HEK293 (cell line): ENCODE measurements around the gene SYTL1.

Source experiments
- CTCF ChIA-PET: fragments of 350-600 bp; formaldehyde crosslinking; extraction: SDS; loops from one replicate; lab custom pipeline; 2021; ENCODE audit warnings: antibody characterized with exemption; lab: Yijun Ruan, JAX
- POLR2A ChIA-PET: fragments of 300-600 bp; formaldehyde crosslinking; extraction: SDS; loops from one replicate; lab custom pipeline; 2020; ENCODE audit warnings: antibody characterized with exemption, inconsistent platforms; lab: Yijun Ruan, JAX
- H3K27ac ChIP-seq: fragments of 200-500 bp; sonication (Bioruptor generic); 2 replicates; pipeline ENCODE4 v1.5.1; 2014; ENCODE audit warnings: low read depth, low read length, control low read depth, inconsistent platforms; ENCODE audit errors: extremely low read depth
- H3K36me3 ChIP-seq, 2 experiments: fragments of 200-500 bp in 1 of 2; sonication (Bioruptor generic) in 1 of 2; 1 replicate in 1 of 2; 2 replicates in 1 of 2; pipeline ENCODE4 v1.5.1; 2014 to 2017; ENCODE audit warnings: inconsistent platforms in 2 of 2, low read length in 2 of 2; ENCODE audit not compliant: control insufficient read depth in 2 of 2, insufficient read depth in 1 of 2
- H3K4me1 ChIP-seq: fragments of 200-500 bp; sonication (Bioruptor generic); 2 replicates; pipeline ENCODE4 v1.5.1; 2014; ENCODE audit warnings: mild to moderate bottlenecking, low read length, inconsistent platforms; ENCODE audit not compliant: control insufficient read depth, insufficient read depth
- H3K4me3 ChIP-seq: 2 replicates; pipeline ENCODE4 v1.5.1; 2011; ENCODE audit warnings: low read depth, mild to moderate bottlenecking, control low read depth, low read length, moderate library complexity
- H3K9me3 ChIP-seq: fragments of 200-500 bp; sonication (Bioruptor generic); 2 replicates; pipeline ENCODE4 v1.5.1; 2014; ENCODE audit warnings: low read depth, low read length, inconsistent platforms; ENCODE audit not compliant: control insufficient read depth, insufficient read depth
- BCL11A ChIP-seq: fragments of 450-650 bp; formaldehyde crosslinking; IDR thresholded peaks from 2 replicates; pipeline ENCODE4 v1.5.1; 2016; ENCODE audit warnings: low read depth, missing biosample characterization, missing genetic modification characterization
- GLI2 ChIP-seq: fragments of 450-650 bp; formaldehyde crosslinking; IDR thresholded peaks from 2 replicates; pipeline ENCODE4; 2017; ENCODE audit warnings: missing biosample characterization, missing genetic modification characterization, low read depth, borderline replicate concordance
- KLF10 ChIP-seq: fragments of 450-650 bp; IDR thresholded peaks from 2 replicates; pipeline ENCODE4 v1.5.1; 2018; ENCODE audit warnings: missing biosample characterization, mild to moderate bottlenecking, missing genetic modification characterization
- MYNN ChIP-seq: fragments of 450-650 bp; formaldehyde crosslinking; IDR thresholded peaks from 2 replicates; pipeline ENCODE4 v1.5.1; 2016; ENCODE audit warnings: missing biosample characterization, missing genetic modification characterization, borderline replicate concordance
- SALL2 ChIP-seq: fragments of 450-650 bp; formaldehyde crosslinking; IDR thresholded peaks from 2 replicates; pipeline ENCODE4 v1.5.0; 2017; ENCODE audit warnings: missing biosample characterization, mild to moderate bottlenecking, missing genetic modification characterization, borderline replicate concordance
- TCF7L2 ChIP-seq: IDR thresholded peaks from 2 replicates; pipeline ENCODE4 v1.6.1; 2011; ENCODE audit warnings: low read depth, mild to moderate bottlenecking, inconsistent platforms, low read length, moderate library complexity, borderline replicate concordance
- WT1 ChIP-seq: fragments of 450-650 bp; formaldehyde crosslinking; IDR thresholded peaks from 2 replicates; pipeline ENCODE4 v1.5.1; 2016; ENCODE audit warnings: missing biosample characterization, missing genetic modification characterization
- ZBTB48 ChIP-seq: fragments of 450-650 bp; formaldehyde crosslinking; IDR thresholded peaks from 2 replicates; pipeline ENCODE4 v1.5.1; 2016; ENCODE audit warnings: missing biosample characterization, missing genetic modification characterization
- ZFP3 ChIP-seq: fragments of 450-650 bp; formaldehyde crosslinking; IDR thresholded peaks from 2 replicates; pipeline ENCODE4 v1.5.1; 2016; ENCODE audit warnings: low read depth, missing biosample characterization, missing genetic modification characterization
- ZNF214 ChIP-seq: fragments of 450-650 bp; formaldehyde crosslinking; IDR thresholded peaks from 2 replicates; pipeline ENCODE4 v1.5.1; 2017; ENCODE audit warnings: missing biosample characterization, mild to moderate bottlenecking, missing genetic modification characterization, borderline replicate concordance
- ZNF221 ChIP-seq: fragments of 450-650 bp; formaldehyde crosslinking; IDR thresholded peaks from 2 replicates; pipeline ENCODE4 v1.5.1; 2017; ENCODE audit warnings: missing biosample characterization, missing genetic modification characterization, borderline replicate concordance
- ZNF223 ChIP-seq: fragments of 450-650 bp; formaldehyde crosslinking; IDR thresholded peaks from 2 replicates; pipeline ENCODE4 v1.5.1; 2016; ENCODE audit warnings: missing biosample characterization, missing genetic modification characterization
- ZNF391 ChIP-seq: fragments of 450-650 bp; formaldehyde crosslinking; IDR thresholded peaks from 2 replicates; pipeline ENCODE4 v1.5.1; 2016; ENCODE audit warnings: low read depth, missing biosample characterization, missing genetic modification characterization, borderline replicate concordance
- ZNF560 ChIP-seq: fragments of 450-650 bp; formaldehyde crosslinking; IDR thresholded peaks from 2 replicates; pipeline ENCODE4 v1.5.1; 2017; ENCODE audit warnings: missing biosample characterization, missing genetic modification characterization, borderline replicate concordance
- ZNF621 ChIP-seq: fragments of 450-650 bp; formaldehyde crosslinking; IDR thresholded peaks from 2 replicates; pipeline ENCODE4 v1.5.1; 2017; ENCODE audit warnings: missing biosample characterization, missing genetic modification characterization
- ZNF670 ChIP-seq: fragments of 450-650 bp; formaldehyde crosslinking; IDR thresholded peaks from 2 replicates; pipeline ENCODE4 v1.5.1; 2016; ENCODE audit warnings: missing biosample characterization, missing genetic modification characterization, low read depth
- ZNF792 ChIP-seq: fragments of 450-650 bp; formaldehyde crosslinking; IDR thresholded peaks from 2 replicates; pipeline ENCODE4 v1.5.1; 2016; ENCODE audit warnings: missing biosample characterization, missing genetic modification characterization
- ZXDB ChIP-seq: fragments of 450-650 bp; formaldehyde crosslinking; IDR thresholded peaks from 2 replicates; pipeline ENCODE4 v1.5.1; 2016; ENCODE audit warnings: missing biosample characterization, missing genetic modification characterization
- TF ChIP-seq, protein P1 (sequence below): fragments of 450-650 bp; formaldehyde crosslinking; IDR thresholded peaks from 2 replicates; pipeline ENCODE4 v1.5.1; 2016; ENCODE audit warnings: missing biosample characterization, missing genetic modification characterization
- TF ChIP-seq, protein P2 (sequence below): fragments of 450-650 bp; formaldehyde crosslinking; IDR thresholded peaks from 2 replicates; pipeline ENCODE4 v1.5.1; 2016; ENCODE audit warnings: missing biosample characterization, missing genetic modification characterization
- TF ChIP-seq, protein P3 (sequence below): fragments of 450-650 bp; formaldehyde crosslinking; IDR thresholded peaks from 2 replicates; pipeline ENCODE4 v1.5.1; 2016; ENCODE audit warnings: missing biosample characterization, missing genetic modification characterization
- TF ChIP-seq, protein P4 (sequence below): fragments of 450-650 bp; formaldehyde crosslinking; IDR thresholded peaks from 2 replicates; pipeline ENCODE4 v1.5.1; 2016; ENCODE audit warnings: missing biosample characterization, missing genetic modification characterization
- TF ChIP-seq, protein P5 (sequence below): fragments of 450-650 bp; formaldehyde crosslinking; IDR thresholded peaks from 2 replicates; pipeline ENCODE4 v1.5.1; 2016; ENCODE audit warnings: missing biosample characterization, missing genetic modification characterization

Gene SYTL1

DNA sequence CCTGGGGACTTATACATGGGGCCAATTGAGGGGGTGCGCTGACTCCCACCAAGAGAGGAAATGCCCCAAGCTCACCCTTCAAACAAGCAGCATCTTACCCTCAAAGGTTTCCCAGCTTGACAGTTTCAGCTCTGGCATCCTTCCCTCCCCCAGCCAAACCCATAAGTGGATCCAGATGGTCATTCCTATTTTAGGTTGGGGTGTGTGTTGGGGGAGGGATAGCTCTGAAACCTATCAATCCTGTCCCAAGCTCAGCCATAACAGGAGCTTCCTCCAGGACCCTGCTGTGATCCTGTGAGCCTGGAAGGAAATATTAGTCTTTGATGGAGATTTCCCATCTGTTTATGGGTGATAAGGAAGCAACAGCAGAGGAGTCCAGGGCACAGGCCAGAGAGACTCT, 23.2 kb upstream of the SYTL1 start:
- no peak overlapping the region for H3K4me3 ChIP-seq
- no peaks in the 10 kb centered on the region for H3K4me1 ChIP-seq
- H3K27ac ChIP-seq = no peak overlapping the region
- TF ChIP-seq, protein P1, sequence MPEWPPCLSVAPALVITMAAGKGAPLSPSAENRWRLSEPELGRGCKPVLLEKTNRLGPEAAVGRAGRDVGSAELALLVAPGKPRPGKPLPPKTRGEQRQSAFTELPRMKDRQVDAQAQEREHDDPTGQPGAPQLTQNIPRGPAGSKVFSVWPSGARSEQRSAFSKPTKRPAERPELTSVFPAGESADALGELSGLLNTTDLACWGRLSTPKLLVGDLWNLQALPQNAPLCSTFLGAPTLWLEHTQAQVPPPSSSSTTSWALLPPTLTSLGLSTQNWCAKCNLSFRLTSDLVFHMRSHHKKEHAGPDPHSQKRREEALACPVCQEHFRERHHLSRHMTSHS (tag by site-specific recombination) = no peak
- no peak for TF ChIP-seq TCF7L2
- TF ChIP-seq ZNF223 (tag by site-specific recombination) = no peak
- no peak for TF ChIP-seq MYNN
- no peak for TF ChIP-seq ZNF214 (tag by site-specific recombination)
- TF ChIP-seq ZNF391 = no peak
- TF ChIP-seq SALL2 (tag by site-specific recombination) = no peak
- no peak for TF ChIP-seq ZNF621 (tag by site-specific recombination)
- TF ChIP-seq ZNF221 (tag by site-specific recombination) = no peak
- no peak for TF ChIP-seq ZFP3 (tag by site-specific recombination)
- TF ChIP-seq, protein P2, sequence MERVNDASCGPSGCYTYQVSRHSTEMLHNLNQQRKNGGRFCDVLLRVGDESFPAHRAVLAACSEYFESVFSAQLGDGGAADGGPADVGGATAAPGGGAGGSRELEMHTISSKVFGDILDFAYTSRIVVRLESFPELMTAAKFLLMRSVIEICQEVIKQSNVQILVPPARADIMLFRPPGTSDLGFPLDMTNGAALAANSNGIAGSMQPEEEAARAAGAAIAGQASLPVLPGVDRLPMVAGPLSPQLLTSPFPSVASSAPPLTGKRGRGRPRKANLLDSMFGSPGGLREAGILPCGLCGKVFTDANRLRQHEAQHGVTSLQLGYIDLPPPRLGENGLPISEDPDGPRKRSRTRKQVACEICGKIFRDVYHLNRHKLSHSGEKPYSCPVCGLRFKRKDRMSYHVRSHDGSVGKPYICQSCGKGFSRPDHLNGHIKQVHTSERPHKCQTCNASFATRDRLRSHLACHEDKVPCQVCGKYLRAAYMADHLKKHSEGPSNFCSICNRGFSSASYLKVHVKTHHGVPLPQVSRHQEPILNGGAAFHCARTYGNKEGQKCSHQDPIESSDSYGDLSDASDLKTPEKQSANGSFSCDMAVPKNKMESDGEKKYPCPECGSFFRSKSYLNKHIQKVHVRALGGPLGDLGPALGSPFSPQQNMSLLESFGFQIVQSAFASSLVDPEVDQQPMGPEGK (tag by site-specific recombination) = no peak
- TF ChIP-seq ZNF792 = no peak
- TF ChIP-seq GLI2 (tag by site-specific recombination) = no peak
- TF ChIP-seq, protein P3, sequence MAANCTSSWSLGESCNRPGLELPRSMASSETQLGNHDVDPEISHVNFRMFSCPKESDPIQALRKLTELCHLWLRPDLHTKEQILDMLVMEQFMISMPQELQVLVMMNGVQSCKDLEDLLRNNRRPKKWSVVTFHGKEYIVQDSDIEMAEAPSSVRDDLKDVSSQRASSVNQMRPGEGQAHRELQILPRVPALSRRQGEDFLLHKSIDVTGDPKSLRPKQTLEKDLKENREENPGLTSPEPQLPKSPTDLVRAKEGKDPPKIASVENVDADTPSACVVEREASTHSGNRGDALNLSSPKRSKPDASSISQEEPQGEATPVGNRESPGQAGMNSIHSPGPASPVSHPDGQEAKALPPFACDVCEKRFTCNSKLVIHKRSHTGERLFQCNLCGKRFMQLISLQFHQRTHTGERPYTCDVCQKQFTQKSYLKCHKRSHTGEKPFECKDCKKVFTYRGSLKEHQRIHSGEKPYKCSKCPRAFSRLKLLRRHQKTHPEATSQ = no peak
- TF ChIP-seq, protein P4, sequence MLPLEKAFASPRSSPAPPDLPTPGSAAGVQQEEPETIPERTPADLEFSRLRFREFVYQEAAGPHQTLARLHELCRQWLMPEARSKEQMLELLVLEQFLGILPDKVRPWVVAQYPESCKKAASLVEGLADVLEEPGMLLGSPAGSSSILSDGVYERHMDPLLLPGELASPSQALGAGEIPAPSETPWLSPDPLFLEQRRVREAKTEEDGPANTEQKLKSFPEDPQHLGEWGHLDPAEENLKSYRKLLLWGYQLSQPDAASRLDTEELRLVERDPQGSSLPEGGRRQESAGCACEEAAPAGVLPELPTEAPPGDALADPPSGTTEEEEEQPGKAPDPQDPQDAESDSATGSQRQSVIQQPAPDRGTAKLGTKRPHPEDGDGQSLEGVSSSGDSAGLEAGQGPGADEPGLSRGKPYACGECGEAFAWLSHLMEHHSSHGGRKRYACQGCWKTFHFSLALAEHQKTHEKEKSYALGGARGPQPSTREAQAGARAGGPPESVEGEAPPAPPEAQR (tag by site-specific recombination) = no peak
- no peak for TF ChIP-seq WT1 (tag by site-specific recombination)
- no peak for TF ChIP-seq ZNF670
- TF ChIP-seq ZBTB48 (tag by site-specific recombination) = no peak
- TF ChIP-seq KLF10 (tag by site-specific recombination) = no peak
- TF ChIP-seq, all 188 proteins: peak for 0
- peaks cover 0 to 2% of the 10 kb centered on the region in 2 experiments; a peak in 2 of 3 replicates for H3K36me3 ChIP-seq
- ChIA-PET CTCF (interaction anchor here (0.6 to 1.8 kb wide), 5 partner anchors 12 to 218 kb away, joined by 3 to 9 read pairs (median 4); no protein-coding TSS in a partner anchor), POLR2A (no interaction called here)
- no peaks in the 10 kb centered on the region for H3K9me3 ChIP-seq

DNA sequence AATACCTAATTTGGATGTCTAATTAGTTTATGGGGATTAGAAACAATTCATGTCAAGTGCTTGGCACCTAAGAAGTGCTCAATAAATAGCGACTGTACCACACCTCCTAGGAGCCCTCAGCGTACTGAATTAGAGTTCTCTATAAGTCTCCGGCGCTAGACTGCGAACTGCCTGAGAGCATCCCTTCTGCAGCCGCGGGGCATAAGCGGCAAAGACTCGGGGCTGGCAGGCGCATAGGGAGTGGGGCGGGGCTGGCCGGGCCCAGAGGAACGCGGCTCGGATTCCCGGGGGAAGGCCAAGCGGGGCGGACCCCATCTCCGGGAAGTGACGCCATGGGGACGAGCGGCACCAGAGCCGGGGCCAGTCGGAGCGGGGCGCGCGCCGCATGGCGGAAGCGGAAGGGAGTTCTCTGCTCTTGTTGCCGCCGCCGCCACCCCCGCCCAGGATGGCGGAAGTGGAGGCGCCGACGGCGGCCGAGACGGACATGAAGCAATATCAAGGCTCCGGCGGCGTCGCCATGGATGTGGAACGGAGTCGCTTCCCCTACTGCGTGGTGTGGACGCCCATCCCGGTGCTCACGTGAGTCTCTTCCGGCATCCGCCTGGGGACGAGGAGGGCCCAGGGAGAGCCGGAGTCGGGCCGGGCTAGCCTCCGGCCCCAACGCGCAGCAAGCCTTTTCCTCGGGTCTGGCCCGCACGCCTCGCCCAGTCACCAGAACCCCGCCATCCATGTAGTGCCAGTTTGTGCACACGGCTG, 19.8 kb upstream of the SYTL1 start, which contains the start of gene TMEM222:
TMEM222 (plus strand) TSS at position 351 of the 756 bp plus-strand sequence; CDS start at position 386, 35 bp downstream.
- peak within 1 kb of the TSS; percentile 88 for H3K4me3 ChIP-seq
- no peaks in the 10 kb centered on the region for H3K9me3 ChIP-seq
- CTCF ChIA-PET = interaction anchor here (1.9 to 2.8 kb wide), 2 partner anchors 11 to 55 kb away, joined by 6 to 24 read pairs; no protein-coding TSS in a partner anchor
- H3K27ac ChIP-seq = peak within 1 kb of the TSS; percentile 81
- H3K4me1 ChIP-seq = no peaks in the 10 kb centered on the region
- peaks cover 0 to 34% of the 10 kb centered on the region in 2 experiments; a peak in 2 of 3 replicates for H3K36me3 ChIP-seq
- POLR2A ChIA-PET = interaction anchor here (0.6 to 1.4 kb wide), 4 partner anchors 27 to 644 kb away, joined by 3 to 6 read pairs (median 4); partner anchors contain the start of gene MAP3K6
- TF ChIP-seq ZXDB (peak; percentile 98), ZNF560 (tag by site-specific recombination) (no peak), BCL11A (tag by site-specific recombination) (no peak)
- TF ChIP-seq, protein P4 (tag by site-specific recombination) = peak; percentile 63; the same call in 1 of the 2 replicates
- TF ChIP-seq, protein P5, sequence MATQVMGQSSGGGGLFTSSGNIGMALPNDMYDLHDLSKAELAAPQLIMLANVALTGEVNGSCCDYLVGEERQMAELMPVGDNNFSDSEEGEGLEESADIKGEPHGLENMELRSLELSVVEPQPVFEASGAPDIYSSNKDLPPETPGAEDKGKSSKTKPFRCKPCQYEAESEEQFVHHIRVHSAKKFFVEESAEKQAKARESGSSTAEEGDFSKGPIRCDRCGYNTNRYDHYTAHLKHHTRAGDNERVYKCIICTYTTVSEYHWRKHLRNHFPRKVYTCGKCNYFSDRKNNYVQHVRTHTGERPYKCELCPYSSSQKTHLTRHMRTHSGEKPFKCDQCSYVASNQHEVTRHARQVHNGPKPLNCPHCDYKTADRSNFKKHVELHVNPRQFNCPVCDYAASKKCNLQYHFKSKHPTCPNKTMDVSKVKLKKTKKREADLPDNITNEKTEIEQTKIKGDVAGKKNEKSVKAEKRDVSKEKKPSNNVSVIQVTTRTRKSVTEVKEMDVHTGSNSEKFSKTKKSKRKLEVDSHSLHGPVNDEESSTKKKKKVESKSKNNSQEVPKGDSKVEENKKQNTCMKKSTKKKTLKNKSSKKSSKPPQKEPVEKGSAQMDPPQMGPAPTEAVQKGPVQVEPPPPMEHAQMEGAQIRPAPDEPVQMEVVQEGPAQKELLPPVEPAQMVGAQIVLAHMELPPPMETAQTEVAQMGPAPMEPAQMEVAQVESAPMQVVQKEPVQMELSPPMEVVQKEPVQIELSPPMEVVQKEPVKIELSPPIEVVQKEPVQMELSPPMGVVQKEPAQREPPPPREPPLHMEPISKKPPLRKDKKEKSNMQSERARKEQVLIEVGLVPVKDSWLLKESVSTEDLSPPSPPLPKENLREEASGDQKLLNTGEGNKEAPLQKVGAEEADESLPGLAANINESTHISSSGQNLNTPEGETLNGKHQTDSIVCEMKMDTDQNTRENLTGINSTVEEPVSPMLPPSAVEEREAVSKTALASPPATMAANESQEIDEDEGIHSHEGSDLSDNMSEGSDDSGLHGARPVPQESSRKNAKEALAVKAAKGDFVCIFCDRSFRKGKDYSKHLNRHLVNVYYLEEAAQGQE (tag by site-specific recombination) = 0 out of 2 replicates have a peak, but pooled peaks have one; percentile 30
